GM18499 (cell line): ENCODE results near the gene GLS2.
"Not testable (repeated sequence)": the region's sequence is repeated elsewhere in the genome, so short reads cannot be mapped to it uniquely, and the experiment has no call there.

Experiments used
- ATAC-seq: cut with Tn5 transposase; IDR thresholded peaks from one replicate; pipeline ENCODE4 v1.9.1; 2021; ENCODE audit warnings: moderate number of reproducible peaks; ENCODE audit not compliant: insufficient read depth, unreplicated experiment

GLS2 gene

DNA sequence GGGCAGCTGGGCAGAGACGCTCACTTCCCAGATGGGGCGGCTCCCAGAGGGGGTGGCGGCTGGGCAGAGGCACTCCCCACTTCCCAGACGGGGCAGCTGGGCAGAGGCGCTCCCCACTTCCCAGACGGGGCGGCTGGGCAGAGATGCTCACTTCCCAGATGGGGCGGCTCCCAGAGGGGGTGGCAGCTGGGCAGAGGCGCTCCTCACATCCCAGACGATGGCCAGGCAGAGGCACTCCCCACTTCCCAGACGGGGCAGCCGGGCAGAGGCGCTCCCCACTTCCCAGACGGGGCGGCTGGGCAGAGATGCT, 6.1 kb upstream of the GLS2 start:
- not testable (repeated sequence) for ATAC-seq

DNA sequence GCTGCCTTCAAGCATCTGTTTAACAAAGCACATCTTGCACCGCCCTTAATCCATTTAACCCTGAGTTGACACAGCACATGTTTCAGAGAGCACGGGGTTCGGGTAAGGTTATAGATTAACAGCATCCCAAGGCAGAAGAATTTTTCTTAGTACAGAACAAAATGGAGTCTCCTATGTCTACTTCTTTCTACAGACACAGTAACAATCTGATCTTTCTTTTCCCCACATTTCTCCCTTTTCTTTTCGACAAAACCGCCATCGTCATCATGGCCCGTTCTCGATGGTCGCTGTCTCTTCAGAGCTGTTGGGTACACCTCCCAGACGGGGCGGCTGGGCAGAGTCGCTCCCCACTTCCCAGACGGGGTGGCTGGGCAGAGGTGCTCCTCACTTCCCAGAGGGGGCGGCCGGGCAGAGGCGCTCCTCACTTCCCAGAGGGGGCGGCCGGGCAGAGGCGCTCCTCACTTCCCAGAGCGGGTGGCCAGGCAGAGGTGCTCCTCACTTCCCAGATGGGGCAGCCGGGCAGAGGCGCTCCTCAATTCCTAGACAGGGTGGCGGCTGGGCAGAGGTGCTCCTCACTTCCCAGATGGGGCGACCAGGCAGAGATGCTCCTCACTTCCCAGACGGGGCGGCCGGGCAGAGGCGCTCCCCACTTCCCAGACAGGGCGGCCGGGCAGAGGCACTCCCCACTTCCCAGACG, 5.6 kb upstream of the GLS2 start:
- not testable (repeated sequence) for ATAC-seq

DNA sequence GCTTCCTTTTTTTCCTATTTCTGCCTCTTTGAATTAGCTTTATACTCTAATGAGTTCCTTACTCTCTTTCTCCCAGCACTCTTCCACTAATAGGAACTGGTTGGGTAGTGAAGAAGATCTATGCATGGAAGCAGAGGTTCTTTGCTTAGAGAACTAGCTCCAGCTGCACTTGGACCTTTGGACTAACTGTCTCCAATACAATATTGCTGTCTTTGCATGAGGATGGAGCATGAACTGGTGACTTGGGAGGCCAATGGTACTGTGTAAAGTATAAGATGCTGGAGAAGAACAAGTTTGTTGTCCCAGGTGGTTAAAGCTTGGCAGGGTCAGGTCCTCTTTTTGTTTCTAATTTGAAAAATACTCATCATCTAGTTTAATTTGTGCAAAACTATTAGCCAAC, 2.4 kb upstream of the GLS2 start:
- ATAC-seq, result no peak

DNA sequence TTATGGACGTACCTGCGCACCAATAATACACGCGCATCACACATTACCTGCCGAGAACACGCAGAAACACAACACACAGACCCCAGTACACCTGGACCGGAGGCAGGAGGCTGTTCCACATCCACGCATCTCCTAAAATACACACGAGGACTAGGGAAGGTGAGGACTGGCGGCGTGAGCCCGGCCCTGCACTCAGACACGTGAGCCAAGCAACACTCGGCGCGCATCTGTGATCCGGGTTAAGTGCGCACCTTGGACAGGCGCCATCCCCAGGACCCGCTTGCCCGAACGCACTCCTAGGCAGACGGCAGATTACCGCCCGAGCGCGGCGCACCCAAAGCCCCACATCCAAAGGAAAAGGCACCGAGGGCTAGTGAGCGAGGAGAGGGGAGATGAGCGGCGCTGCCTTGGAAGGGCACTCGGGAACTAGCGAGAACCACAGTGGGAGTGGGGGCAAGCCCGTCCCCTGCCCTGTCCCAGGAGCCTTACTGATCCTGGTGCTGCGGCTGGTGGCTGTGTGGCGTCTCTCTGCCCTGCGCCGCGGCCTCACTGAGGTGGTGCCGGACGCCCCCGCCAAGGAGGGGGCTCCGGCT, 417 bp downstream of the GLS2 start:
- no peak for ATAC-seq

DNA sequence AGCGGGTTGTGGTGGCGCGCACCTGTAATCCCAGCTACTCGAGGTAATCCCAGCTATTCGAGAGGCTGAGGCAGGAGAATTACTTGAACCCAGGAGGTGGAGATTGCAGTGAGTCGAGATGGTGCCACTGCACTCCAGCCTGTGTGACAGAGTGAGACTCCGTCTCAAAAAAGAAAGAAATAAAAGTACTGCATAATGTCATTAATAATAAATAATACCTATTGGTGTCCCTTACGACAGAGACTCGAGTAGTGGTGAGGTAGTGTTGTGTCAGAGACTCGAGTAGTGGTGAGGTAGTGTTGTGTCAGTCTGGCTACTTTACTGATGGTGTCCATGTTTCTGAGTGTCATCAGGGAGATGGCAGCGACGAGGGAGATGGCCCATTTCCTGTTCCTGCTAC, 1.3 kb downstream of the GLS2 start:
- no peak for ATAC-seq

DNA sequence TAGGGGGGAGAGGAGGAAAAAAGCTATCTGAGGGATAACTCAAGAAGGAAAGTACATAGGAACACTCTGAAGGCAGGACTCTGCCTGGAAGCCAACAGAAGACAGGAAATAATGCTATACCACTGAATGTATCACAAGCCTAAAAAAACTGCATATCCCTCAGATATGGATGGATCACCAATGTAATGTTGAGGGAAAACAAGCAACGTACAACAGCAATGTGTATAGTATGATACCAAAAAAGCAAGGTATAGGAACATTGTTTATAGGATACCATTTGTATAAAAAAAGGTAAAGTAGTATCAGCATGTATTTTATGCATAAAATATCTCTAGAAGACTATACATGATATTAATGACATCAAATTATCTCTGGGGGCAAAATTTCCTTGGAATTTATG, 3.4 kb downstream of the GLS2 start:
- ATAC-seq, result no peak

- ATAC-seq, result no peak
These were observed 8.3 kb downstream of the GLS2 start for GRCh38 chr12:56479625-56480024.

- no peak for ATAC-seq
These were observed 10.3 kb downstream of the GLS2 start for GRCh38 chr12:56477521-56478225.

GRCh38 chr12:56476972-56477432, 11.0 kb downstream of the GLS2 start:
- ATAC-seq, result no peak

- ATAC-seq, result no peak
These were observed 11.8 kb downstream of the GLS2 start for GRCh38 chr12:56476143-56476542.

DNA sequence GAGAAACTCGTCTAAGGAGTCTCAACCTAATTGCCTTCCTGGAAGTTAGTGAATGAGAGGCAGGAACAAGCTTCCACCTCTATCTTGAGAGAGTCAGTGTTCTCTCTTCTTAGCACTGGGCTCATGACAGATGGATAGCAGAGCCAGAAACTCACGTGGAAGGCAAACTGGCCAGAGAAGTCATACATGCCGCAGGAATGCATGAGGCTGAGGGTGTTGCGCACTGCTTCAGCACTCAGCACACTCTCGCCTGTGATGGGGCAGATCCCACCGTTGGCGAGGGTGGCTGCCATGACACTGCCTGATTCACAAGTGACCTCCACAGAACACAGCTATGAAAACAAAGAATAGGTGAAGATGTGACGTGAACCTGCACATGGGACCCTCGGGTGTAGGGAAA, 13.6 kb downstream of the GLS2 start:
- ATAC-seq, result no peak

DNA sequence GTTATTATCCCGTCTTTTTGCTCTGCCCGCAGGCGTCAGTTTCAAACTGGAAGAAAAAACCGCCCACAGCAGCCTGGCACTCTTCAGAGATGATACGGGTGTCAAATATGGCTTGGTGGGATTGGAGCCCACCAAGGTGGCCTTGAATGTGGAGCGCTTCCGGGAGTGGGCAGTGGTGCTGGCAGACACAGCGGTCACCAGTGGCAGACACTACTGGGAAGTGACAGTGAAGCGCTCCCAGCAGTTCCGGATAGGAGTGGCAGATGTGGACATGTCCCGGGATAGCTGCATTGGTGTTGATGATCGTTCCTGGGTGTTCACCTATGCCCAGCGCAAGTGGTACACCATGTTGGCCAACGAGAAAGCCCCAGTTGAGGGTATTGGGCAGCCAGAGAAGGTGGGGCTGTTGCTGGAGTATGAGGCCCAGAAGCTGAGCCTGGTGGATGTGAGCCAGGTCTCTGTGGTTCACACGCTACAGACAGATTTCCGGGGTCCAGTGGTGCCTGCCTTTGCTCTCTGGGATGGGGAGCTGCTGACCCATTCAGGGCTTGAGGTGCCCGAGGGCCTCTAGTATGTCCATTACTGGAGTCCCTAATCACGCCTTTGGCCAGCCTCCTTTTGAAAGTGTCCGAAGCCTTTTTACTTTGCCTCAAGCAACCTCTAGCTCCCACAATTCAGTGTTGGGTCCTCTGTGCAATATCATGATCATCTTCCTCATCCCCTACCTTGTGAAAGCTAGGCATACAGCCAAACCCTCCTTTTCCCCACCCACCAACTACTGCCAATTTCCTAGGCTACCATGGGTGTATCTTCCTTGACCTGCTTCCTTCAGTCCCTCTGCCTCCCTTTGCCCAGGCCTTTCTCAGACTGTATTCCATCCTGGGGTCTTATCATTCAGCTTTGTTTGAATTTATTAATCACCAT, 18.7 kb downstream of the GLS2 start:
- ATAC-seq, result no peak

GRCh38 chr12:56468216-56469006, 19.6 kb downstream of the GLS2 start, which contains the start of gene SPRYD4:
Gene SPRYD4, plus strand, starts transcription at chr12:56468578. Its CDS starts 14 bp downstream, at chr12:56468592.
- ATAC-seq, result peak; percentile 59

GRCh38 chr12:56462565-56462964, 25.4 kb downstream of the GLS2 start:
- no peak for ATAC-seq

GRCh38 chr12:56461235-56462159, 26.5 kb downstream of the GLS2 start:
- ATAC-seq, result no peak

DNA sequence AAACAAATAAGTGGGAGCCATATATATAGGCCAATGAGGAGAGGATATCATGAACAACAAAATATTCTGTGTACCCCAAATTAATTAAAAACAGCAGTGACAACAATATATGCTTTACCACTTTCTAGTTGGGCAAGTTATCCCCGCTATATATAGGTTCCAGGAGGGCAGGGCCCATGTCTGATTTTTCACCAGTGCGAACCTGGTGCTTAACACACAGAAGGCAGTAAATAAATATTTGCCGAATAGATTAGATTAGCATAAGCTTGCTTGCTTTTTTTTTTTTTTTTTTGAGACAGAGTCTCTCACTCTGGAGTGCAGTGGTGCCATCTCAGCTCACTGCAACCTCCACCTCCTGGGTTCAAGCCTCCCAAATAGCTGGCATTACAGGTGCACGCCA, 30.1 kb downstream of the GLS2 start:
- no peak for ATAC-seq

- ATAC-seq, result no peak
These were observed 33.4 kb downstream of the GLS2 start, which contains the start of gene MIP for GRCh38 chr12:56454557-56454956. Gene MIP, minus strand, starts transcription at chr12:56454657. Its CDS starts 44 bp downstream, at chr12:56454613.

GRCh38 chr12:56451147-56451546, 36.8 kb downstream of the GLS2 start:
- ATAC-seq, result no peak

DNA sequence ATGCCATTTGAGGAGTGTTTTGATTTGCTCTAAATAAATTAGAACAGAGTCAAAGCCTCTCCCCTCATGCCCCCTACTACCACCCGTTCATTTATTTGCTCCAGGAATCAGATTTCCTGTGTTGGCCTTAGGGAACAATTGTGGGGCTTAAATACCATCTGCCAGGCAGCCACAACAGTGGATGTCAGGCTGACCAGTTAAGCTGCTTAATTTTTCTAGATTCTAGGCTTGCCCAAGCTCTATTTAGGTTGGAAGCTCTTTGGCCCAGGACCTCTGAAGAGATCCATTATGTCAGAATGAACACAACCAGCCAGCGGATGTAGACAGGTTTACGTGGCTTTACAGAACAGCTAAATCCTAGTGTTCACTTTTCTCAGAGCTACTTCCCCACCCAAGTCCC, 37.7 kb downstream of the GLS2 start:
- no peak for ATAC-seq
